Neural crest cell (in vitro differentiated cells): ENCODE data around the gene NKAP. TPM values are rescaled to one million over a fixed set of nuclear protein-coding genes. Genes with fewer than 3 reads are reported as not detected.
"Not testable (repeated sequence)": the region's sequence is repeated elsewhere in the genome, so short reads cannot be mapped to it uniquely, and the experiment has no call there.

ENCODE experiments used
- DNase-seq: peaks from one replicate; pipeline ENCODE4 v3.0.0; 2021; ENCODE audit warnings: low read depth, mixed read lengths, low spot score
- H3K27ac Mint-ChIP-seq: one replicate; pipeline ENCODE4 v1.8.0; 2021; ENCODE audit warnings: mild to moderate bottlenecking, mixed read lengths; ENCODE audit not compliant: unreplicated experiment
- H3K27me3 Mint-ChIP-seq: 2 replicates; pipeline ENCODE4 v1.8.0; 2021; ENCODE audit warnings: low read depth, mild to moderate bottlenecking, mixed read lengths
- H3K36me3 Mint-ChIP-seq: 2 replicates; pipeline ENCODE4 v1.8.0; 2021; ENCODE audit warnings: low read depth, mild to moderate bottlenecking, mixed read lengths
- H3K4me1 Mint-ChIP-seq: 2 replicates; pipeline ENCODE4 v1.8.0; 2021; ENCODE audit warnings: mixed read lengths
- H3K4me3 Mint-ChIP-seq: one replicate; pipeline ENCODE4 v1.8.0; 2021; ENCODE audit warnings: mild to moderate bottlenecking, mixed read lengths
- H3K9me3 Mint-ChIP-seq: 2 replicates; pipeline ENCODE4 v1.8.0; 2021; ENCODE audit warnings: mixed read lengths
- total RNA-seq: library from RNA; stranded (reverse); gene quantifications from 2 replicates; pipeline ENCODE4 v1.2.1, GENCODE V29; 2021
- TF ChIP-seq, protein P1 (sequence below): fragments of 200-600 bp; sonication (generic); conservative IDR thresholded peaks from 2 replicates; pipeline ENCODE4 v1.5.0; 2021; ENCODE audit warnings: antibody characterized with exemption, mild to moderate bottlenecking

NKAP gene
- total RNA-seq, 1 donor from 2014 or later: 8.6 TPM

DNA sequence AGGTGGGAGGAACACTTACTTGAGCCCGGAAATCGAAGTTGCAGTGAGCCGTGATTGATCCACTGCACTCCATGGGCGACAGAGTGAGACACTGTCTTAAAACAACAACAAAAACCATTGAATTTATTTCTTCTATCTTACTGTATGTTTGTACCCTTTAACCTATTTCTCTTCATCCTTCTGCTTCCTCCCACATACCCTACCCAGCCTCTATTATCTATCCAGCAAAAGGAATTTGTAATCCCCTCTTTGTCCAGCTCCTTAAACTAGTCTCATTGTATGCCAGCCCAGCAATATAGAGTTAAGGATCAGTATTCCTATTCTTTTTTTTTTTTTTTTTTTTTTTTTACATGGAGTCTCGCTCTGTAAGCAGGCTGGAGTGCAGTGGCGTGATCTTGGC is 1.9 kb upstream of the NKAP start:
- DNase-seq: no peak
- no peaks in the 10 kb centered on the region for H3K9me3 Mint-ChIP-seq
- TF ChIP-seq, protein P1, sequence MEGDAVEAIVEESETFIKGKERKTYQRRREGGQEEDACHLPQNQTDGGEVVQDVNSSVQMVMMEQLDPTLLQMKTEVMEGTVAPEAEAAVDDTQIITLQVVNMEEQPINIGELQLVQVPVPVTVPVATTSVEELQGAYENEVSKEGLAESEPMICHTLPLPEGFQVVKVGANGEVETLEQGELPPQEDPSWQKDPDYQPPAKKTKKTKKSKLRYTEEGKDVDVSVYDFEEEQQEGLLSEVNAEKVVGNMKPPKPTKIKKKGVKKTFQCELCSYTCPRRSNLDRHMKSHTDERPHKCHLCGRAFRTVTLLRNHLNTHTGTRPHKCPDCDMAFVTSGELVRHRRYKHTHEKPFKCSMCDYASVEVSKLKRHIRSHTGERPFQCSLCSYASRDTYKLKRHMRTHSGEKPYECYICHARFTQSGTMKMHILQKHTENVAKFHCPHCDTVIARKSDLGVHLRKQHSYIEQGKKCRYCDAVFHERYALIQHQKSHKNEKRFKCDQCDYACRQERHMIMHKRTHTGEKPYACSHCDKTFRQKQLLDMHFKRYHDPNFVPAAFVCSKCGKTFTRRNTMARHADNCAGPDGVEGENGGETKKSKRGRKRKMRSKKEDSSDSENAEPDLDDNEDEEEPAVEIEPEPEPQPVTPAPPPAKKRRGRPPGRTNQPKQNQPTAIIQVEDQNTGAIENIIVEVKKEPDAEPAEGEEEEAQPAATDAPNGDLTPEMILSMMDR: no peak
- peak overlapping the region; percentile 22 for H3K4me3 Mint-ChIP-seq
- no peak overlapping the region for H3K27ac Mint-ChIP-seq
- H3K4me1 Mint-ChIP-seq: peaks cover 17% of the 10 kb centered on the region
- H3K36me3 Mint-ChIP-seq: no peaks in the 10 kb centered on the region
- peaks cover 14% of the 10 kb centered on the region for H3K27me3 Mint-ChIP-seq

DNA sequence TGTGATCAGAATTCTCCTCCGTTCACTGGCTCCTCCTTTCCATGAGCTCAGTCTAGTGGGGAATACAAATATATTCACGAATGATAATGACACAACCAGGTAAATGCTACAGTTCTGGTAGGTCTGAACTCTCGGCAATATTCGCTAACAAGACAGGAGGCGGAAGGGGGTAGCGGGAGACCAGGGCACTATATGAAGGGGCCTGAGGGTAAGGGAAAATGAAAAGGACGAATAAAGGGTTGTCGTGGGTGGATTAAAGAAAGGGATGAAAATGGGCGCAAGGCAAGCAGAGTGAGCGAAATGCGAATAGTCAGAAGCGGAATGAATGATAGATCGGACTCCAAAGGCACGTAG is 743 bp downstream of the NKAP start:
- DNase-seq: no peak
- peak overlapping the region; percentile 91 for H3K4me3 Mint-ChIP-seq
- TF ChIP-seq, protein P1: no peak
- H3K4me1 Mint-ChIP-seq: peaks cover 17% of the 10 kb centered on the region
- H3K9me3 Mint-ChIP-seq: no peaks in the 10 kb centered on the region
- H3K27ac Mint-ChIP-seq: peak overlapping the region; percentile 79
- H3K36me3 Mint-ChIP-seq: no peaks in the 10 kb centered on the region
- peaks cover 2% of the 10 kb centered on the region for H3K27me3 Mint-ChIP-seq

- Mint-ChIP-seq H3K27ac (peak overlapping the region; percentile 79), H3K4me1 (peaks cover 17% of the 10 kb centered on the region), H3K4me3 (peak overlapping the region; percentile 91), H3K36me3 (no peaks in the 10 kb centered on the region), H3K27me3 (peaks cover 2% of the 10 kb centered on the region), H3K9me3 (no peaks in the 10 kb centered on the region)
- TF ChIP-seq, protein P1: no peak
- no peak for DNase-seq
Measured at GRCh38 chrX:119942173-119942819, 1.3 kb downstream of the NKAP start.

GRCh38 chrX:119941336-119941735 is 2.2 kb downstream of the NKAP start:
- peaks cover 17% of the 10 kb centered on the region for H3K4me1 Mint-ChIP-seq
- no peak overlapping the region for H3K27ac Mint-ChIP-seq
- H3K27me3 Mint-ChIP-seq: peaks cover 2% of the 10 kb centered on the region
- no peaks in the 10 kb centered on the region for H3K9me3 Mint-ChIP-seq
- DNase-seq: no peak
- no peaks in the 10 kb centered on the region for H3K36me3 Mint-ChIP-seq
- TF ChIP-seq, protein P1: no peak
- peak overlapping the region; percentile 72 for H3K4me3 Mint-ChIP-seq

- Mint-ChIP-seq H3K27ac (no peak overlapping the region), H3K4me3 (no peak overlapping the region), H3K27me3 (no peaks in the 10 kb centered on the region), H3K36me3 (peaks cover 6% of the 10 kb centered on the region), H3K4me1 (no peaks in the 10 kb centered on the region), H3K9me3 (no peaks in the 10 kb centered on the region)
- DNase-seq: no peak
- TF ChIP-seq, protein P1: no peak
Measured at GRCh38 chrX:119935215-119935874, 8.2 kb downstream of the NKAP start.

GRCh38 chrX:119922391-119922790 is 21.2 kb downstream of the NKAP start:
- not testable (repeated sequence) for H3K9me3 Mint-ChIP-seq, H3K27ac Mint-ChIP-seq, H3K36me3 Mint-ChIP-seq, H3K27me3 Mint-ChIP-seq, DNase-seq, H3K4me3 Mint-ChIP-seq, H3K4me1 Mint-ChIP-seq
